ENCODE data around the gene AQP3.

AQP3 gene

DNA sequence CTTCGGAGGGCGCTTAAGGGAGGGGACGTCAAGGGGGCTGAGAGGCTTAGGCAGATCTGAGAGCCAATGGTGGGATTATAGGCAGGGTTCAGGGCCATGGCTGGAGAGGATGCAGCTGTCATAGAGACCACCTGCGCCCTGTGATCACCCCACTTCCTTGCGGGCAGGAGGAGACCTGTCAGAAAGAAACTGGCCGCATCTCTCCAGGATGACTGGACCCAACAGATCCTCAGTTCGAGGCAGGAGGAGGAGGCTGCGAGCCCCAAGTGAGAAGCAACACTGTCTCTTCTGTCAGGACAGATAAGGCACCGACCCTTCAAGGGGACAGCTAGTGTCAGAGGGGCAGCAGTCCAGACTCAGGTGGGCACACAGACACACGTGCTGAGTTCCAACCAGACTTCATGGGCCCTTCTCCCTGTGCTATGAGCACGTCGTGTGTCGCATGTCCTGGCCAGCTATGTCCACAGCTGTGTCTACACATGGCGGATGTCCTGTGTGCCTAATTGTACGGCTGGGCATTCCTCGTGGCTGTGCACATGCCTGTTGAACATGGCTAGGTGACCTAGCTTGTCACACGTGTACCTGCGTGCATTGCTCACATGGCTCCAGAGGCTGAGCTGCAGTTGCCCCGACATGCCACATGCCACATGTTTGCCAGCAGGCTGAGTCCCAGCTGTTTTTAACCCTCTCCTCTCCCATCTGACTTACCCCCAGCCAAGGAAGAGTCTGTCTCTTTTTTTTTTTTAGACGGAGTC lies 583 bp upstream of the AQP3 start:
- Histone ChIP-seq H3K9me3 (no peaks in the 10 kb centered on the region), H3K4me3 (ENCODE audit: low read depth in 1 of 2, low read length in 1 of 2) (peak overlapping the region in 1 of 2 experiments; percentile 30), H3K36me3 (no peaks in the 10 kb centered on the region), H3K27me3 (peaks cover 44% of the 10 kb centered on the region), H3K4me1 (ENCODE audit: control insufficient read depth in 1 of 2, insufficient read depth in 1 of 2, low read depth in 1 of 2, low read length in 1 of 2) (peaks cover 7 to 10% of the 10 kb centered on the region in 2 experiments), H3K27ac (no peak overlapping the region)
- TF ChIP-seq CTCF (IDR thresholded peaks at IDR 0.05): no peak

GRCh38 chr9:33446240-33446945 lies 1.0 kb downstream of the AQP3 start:
- no peaks in the 10 kb centered on the region for H3K9me3 ChIP-seq
- peaks cover 44% of the 10 kb centered on the region for H3K27me3 ChIP-seq
- TF ChIP-seq CTCF (IDR thresholded peaks at IDR 0.05): no peak
- H3K27ac ChIP-seq: no peak overlapping the region
- H3K4me3 ChIP-seq (ENCODE audit: low read depth in 1 of 2, low read length in 1 of 2): no peak overlapping the region
- H3K4me1 ChIP-seq (ENCODE audit: control insufficient read depth in 1 of 2, insufficient read depth in 1 of 2, low read depth in 1 of 2, low read length in 1 of 2): peaks cover 7 to 10% of the 10 kb centered on the region in 2 experiments
- no peaks in the 10 kb centered on the region for H3K36me3 ChIP-seq

DNA sequence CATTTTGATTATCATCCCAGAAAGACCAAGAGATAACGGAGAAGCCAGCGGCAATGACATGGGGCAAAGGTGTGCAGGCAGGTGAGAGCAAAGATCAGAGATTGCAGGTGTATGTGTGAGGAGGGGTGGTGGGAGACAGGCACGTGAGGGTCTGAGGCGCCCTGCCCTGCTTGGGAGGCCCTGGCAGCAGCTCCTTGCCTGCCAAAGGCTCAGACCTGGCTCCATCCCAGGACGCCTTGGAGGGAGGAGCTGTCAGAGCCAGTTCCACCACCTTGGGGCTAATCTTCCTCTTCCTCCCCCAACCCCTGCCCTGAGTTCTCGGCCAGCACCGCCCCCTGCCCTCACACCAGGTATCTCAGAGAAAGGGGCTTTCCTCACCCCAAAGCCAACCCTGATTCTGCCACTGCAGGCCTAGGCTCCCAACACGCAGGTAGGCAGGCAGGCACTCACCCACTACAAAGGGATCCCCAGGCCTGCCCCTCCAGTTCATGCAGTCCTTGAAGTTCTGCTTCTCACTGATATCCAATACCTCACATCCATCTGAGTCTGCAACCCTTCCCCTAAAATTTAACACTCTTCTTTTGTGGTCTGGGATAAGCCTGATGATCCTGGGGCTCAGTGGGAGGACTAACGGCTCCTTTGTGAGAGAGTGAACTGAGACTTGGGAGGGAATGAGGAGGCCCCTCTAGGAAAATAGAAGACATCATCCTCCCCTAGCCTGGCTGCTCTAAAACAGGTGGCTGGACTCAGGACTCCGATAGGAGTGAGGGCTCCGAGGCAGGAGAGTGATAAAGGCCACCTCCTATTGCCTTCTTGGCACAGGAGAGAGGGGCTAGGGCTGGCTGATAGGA lies 1.8 kb downstream of the AQP3 start:
- Histone ChIP-seq H3K4me1 (ENCODE audit: control insufficient read depth in 1 of 2, insufficient read depth in 1 of 2, low read depth in 1 of 2, low read length in 1 of 2) (peaks cover 7 to 10% of the 10 kb centered on the region in 2 experiments), H3K27me3 (peaks cover 44% of the 10 kb centered on the region), H3K27ac (no peak overlapping the region), H3K4me3 (ENCODE audit: low read depth in 1 of 2, low read length in 1 of 2) (no peak overlapping the region), H3K9me3 (no peaks in the 10 kb centered on the region), H3K36me3 (no peaks in the 10 kb centered on the region)
- TF ChIP-seq CTCF (IDR thresholded peaks at IDR 0.05): no peak

DNA sequence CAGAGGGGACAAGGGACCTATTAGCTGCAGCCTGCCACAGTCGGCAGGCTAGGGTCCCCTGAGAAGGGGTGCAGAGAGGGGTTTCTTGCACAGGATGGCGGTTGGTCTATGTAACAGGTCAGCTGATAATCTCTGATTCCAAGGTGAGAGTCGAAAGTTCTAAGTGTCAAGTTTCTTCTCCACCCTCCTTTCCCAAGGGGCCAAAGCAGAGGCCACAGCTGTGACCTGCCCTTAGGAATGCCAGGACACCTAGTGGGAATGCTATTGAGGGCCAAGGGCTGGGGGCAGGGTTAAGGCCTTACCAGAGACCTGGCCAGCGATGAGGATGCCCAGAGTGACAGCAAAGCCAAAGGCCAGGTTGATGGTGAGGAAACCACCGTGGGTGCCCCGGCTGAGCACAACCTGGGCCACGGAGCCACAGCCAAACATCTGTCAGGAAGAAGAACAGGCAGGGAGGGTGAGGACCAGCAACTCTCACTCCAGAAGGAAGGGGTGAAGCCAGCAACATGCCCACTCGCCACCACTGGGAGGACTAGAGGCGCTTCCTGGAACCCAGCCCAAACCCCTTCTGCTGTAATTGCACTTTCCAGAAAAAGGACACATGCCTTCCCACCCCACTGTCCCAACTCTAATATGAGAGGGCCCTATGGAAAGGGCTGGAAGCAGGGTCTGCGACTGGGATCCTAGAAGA lies 3.8 kb downstream of the AQP3 start:
- H3K27ac ChIP-seq: no peak overlapping the region
- peaks cover 7 to 10% of the 10 kb centered on the region in 2 experiments for H3K4me1 ChIP-seq (ENCODE audit: control insufficient read depth in 1 of 2, insufficient read depth in 1 of 2, low read depth in 1 of 2, low read length in 1 of 2)

More for the DNA sequence above, 3.8 kb downstream of the AQP3 start:
- H3K9me3 ChIP-seq: no peaks in the 10 kb centered on the region
- H3K4me3 ChIP-seq (ENCODE audit: low read depth in 1 of 2, low read length in 1 of 2): no peak overlapping the region
- no peaks in the 10 kb centered on the region for H3K36me3 ChIP-seq
- peaks cover 47% of the 10 kb centered on the region for H3K27me3 ChIP-seq
- TF ChIP-seq CTCF (IDR thresholded peaks at IDR 0.05): no peak
